T-helper 2 cell (primary cell): ENCODE data around the gene SPACA1.

Experiments
- DNase-seq, 5 experiments: peaks; one replicate each; pipeline versions ENCODE4 v3.0.0 to v3.0.0-alpha.2; 2012 to 2022

The SPACA1 gene

DNA sequence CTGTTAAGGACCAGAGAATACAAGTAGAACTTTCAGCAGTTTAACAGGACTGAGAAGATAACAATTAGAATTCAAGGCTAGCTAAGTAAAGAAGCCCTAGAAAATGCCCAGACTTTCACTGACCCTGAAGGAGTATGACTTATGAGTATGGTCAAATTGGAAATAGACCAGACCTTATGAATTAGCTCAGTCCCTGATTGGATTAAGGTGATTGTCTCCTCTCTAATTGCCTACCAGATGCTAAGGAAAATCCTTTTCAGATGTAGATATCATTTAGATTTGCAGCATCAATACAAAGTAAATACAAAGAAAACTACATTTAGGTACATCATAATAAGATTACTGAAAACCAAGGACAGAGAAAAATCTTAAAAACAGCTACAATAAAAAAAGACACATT, 59.6 kb downstream of the SPACA1 start:
- DNase-seq = no peak

DNA sequence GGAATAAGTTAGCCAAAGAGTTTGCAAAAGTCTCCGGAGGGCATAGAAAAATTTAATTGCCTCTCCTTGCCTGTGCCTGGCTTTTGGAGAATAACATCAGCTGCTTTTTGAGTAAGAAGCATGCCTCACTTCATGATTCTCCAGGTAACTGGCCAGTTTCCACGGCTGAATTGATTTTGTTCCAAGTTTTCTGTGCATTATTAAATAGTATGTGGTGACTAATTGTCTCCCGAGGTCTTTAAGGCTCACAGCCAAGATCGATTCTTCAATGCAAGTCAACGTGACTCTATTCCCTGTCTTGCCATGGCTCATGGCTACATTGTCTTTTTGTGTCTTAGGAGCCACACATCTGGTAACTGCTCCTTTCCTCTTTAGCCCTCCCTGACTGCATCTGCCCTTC, 64.3 kb downstream of the SPACA1 start:
- DNase-seq = no peak

DNA sequence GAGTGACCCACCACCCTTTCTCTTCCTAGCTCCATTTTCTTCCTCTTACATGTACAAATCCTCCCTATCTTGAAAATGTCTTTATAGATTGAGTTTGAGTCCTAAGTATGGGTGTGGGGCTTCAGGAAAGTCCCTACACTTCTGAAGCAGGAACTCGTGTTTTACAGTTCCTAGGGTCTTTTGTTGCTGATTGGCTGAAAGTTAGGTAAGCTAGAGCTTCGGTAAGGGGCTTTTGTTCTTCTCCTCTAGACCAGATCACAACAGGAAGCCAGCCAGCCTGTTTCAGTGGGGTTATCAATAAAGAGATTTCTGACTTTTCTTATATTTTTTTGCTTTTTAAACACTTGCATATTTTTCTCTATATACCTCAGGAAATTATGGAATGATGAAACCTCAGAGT, 67.2 kb downstream of the SPACA1 start:
- DNase-seq = no peak

DNA sequence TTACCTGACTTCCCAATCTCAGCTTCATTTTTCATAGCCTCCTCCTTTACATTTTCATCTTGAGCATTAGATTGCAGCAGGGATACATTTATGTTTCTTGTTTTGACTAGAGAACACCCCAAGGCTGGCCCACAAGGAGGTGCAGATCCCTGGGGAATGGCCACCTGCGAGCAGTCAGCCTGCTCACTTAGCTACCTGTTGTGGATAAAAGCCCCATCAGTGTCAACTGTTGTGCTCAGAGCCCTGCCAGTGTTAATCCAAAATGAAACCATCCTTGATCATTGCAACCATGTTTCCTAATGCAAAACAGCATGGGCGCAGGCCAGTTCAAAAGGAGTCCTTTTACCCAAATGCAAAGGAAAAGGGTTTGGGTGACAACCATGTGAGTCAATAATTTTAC, 67.7 kb downstream of the SPACA1 start:
- DNase-seq = no peak

DNA sequence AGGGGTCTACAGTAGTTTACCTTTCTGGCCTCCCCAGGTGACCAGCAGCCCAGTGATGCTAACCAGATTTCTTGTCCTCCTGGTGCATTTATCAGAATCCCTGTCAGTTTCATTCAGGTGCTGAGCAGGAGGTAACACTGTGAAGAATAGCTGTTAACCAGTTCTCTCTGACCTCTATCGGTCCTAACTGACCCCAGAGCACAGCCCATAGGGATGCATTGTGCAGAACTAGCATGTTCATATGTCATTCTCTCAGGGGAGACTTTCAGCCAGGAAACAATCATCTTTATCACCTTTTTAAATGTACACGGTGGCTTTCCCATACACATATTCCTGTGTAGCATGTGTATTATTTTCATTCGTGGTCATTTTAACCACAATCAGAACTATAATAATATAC, 68.6 kb downstream of the SPACA1 start:
- DNase-seq = no peak
